HCT116 (cell line): ENCODE data around the gene RNF212. TPM values are rescaled to one million over a fixed set of nuclear protein-coding genes. Genes with fewer than 3 reads are reported as not detected.

Experiments used
- ATAC-seq: fragments of 200-7000 bp; cut with Tn5 transposase; 2 replicates; pipeline ENCODE4 v1.9.1; 2020; ENCODE audit warnings: mild to moderate bottlenecking, moderate library complexity
- BruUV-seq: library from RNA; stranded (reverse); fragments of 400-500 nt; replicated peaks from 2 replicates; lab custom pipeline; 2021; lab: Mats Ljungman, UMichigan
- CTCF ChIA-PET: fragments of 300-600 bp; sonication (Branson Sonifier 250); formaldehyde crosslinking; loops from one replicate; lab custom pipeline; 2021; ENCODE audit warnings: antibody characterized with exemption; lab: Charles Lee
- POLR2A ChIA-PET: fragments of 300-600, 350-600 bp; sonication (Branson Sonifier 250); formaldehyde crosslinking; loops from one replicate; lab custom pipeline; 2021; ENCODE audit warnings: antibody characterized with exemption; lab: Charles Lee
- RAD21 ChIA-PET, 2 experiments: fragments of 300-600 bp; sonication (Branson Sonifier 250); formaldehyde crosslinking; loops; one replicate each; lab custom pipeline; 2023; ENCODE audit warnings: low total read pairs in 2 of 2; ENCODE audit not compliant: uncharacterized antibody in 2 of 2, unreplicated experiment in 2 of 2, low non-redundant PET in 1 of 2; lab: Charles Lee
- DNase-seq: peaks from one replicate; pipeline ENCODE4 v3.0.0-alpha.2; 2010; ENCODE audit warnings: low read depth, low spot score
- H2AFZ ChIP-seq: fragments of 200-600 bp; shearing (Covaris generic), sonication (generic); 2 replicates; pipeline ENCODE4 v1.6.1; 2017; ENCODE audit warnings: low read depth, mixed run types, mixed read lengths, antibody characterized with exemption, low read length; ENCODE audit not compliant: poor library complexity, severe bottlenecking
- H3K27ac ChIP-seq: 2 replicates; pipeline ENCODE4 v1.5.1; 2012; ENCODE audit warnings: low read depth, low read length
- H3K27me3 ChIP-seq: fragments of 200-600 bp; sonication (generic); 2 replicates; pipeline ENCODE4 v1.6.1; 2016; ENCODE audit warnings: mixed run types, low read length, mixed read lengths; ENCODE audit not compliant: insufficient read depth
- H3K36me3 ChIP-seq, 2 experiments: fragments of 200-500 bp in 1 of 2; fragments of 200-600 bp in 1 of 2; sonication (Bioruptor generic) in 1 of 2; sonication (generic) in 1 of 2; 2 replicates each; pipeline versions ENCODE4 v1.5.1 to v1.6.1; 2014 to 2016; ENCODE audit warnings: low read length in 2 of 2, inconsistent platforms in 1 of 2, mixed read lengths in 1 of 2, mixed run types in 1 of 2; ENCODE audit not compliant: insufficient read depth in 2 of 2, control insufficient read depth in 1 of 2
- H3K4me1 ChIP-seq, 2 experiments: fragments of 200-600 bp in 1 of 2; sonication (generic) in 1 of 2; 2 replicates each; pipeline versions ENCODE4 v1.5.1 to v1.6.1; 2012 to 2017; ENCODE audit warnings: low read length in 2 of 2, inconsistent platforms in 1 of 2, mild to moderate bottlenecking in 1 of 2, mixed read lengths in 1 of 2, mixed run types in 1 of 2, moderate library complexity in 1 of 2; ENCODE audit not compliant: insufficient read depth in 2 of 2, control insufficient read depth in 1 of 2
- H3K4me2 ChIP-seq: fragments of 200-600 bp; sonication (generic); 2 replicates; pipeline ENCODE4 v1.6.1; 2017; ENCODE audit warnings: mixed run types, low read length, mixed read lengths
- H3K4me3 ChIP-seq, 2 experiments: fragments of 200-600 bp in 1 of 2; sonication (generic) in 1 of 2; replicated peaks in 1 of 2; 2 replicates each; pipeline ENCODE4 v1.5.1; 2011 to 2016; ENCODE audit warnings: low read length in 2 of 2, control low read depth in 1 of 2, low read depth in 1 of 2, mild to moderate bottlenecking in 1 of 2, mixed read lengths in 1 of 2, mixed run types in 1 of 2
- H3K79me2 ChIP-seq: fragments of 200-600 bp; sonication (generic); 2 replicates; pipeline ENCODE4 v1.6.1; 2017; ENCODE audit warnings: mild to moderate bottlenecking, mixed run types, low read length, moderate library complexity, mixed read lengths; ENCODE audit not compliant: insufficient read depth
- H3K9ac ChIP-seq: fragments of 200-600 bp; sonication (generic); 2 replicates; pipeline ENCODE4 v1.6.1; 2016; ENCODE audit warnings: low read length, mixed read lengths
- H3K9me2 ChIP-seq: fragments of 200-600 bp; sonication (generic), shearing (Covaris generic); 2 replicates; pipeline ENCODE4 v1.6.1; 2017; ENCODE audit warnings: mixed run types, mild to moderate bottlenecking, moderate library complexity; ENCODE audit not compliant: insufficient read depth
- H3K9me3 ChIP-seq, 2 experiments: fragments of 200-500 bp in 1 of 2; fragments of 200-600 bp in 1 of 2; sonication (Bioruptor generic) in 1 of 2; sonication (generic) in 1 of 2; 2 replicates each; pipeline ENCODE4 v1.6.1; 2014 to 2017; ENCODE audit warnings: low read length in 2 of 2, mixed read lengths in 2 of 2, inconsistent platforms in 1 of 2, low read depth in 1 of 2, mild to moderate bottlenecking in 1 of 2, mixed run types in 1 of 2, moderate library complexity in 1 of 2; ENCODE audit not compliant: control insufficient read depth in 1 of 2, insufficient read depth in 1 of 2
- H4K20me1 ChIP-seq: fragments of 200-600 bp; sonication (generic), shearing (Covaris generic); 2 replicates; pipeline ENCODE4 v1.6.1; 2017; ENCODE audit warnings: mixed run types, mild to moderate bottlenecking, moderate library complexity; ENCODE audit not compliant: insufficient read depth
- ATF3 ChIP-seq: IDR thresholded peaks from 2 replicates; pipeline ENCODE4 v1.6.1; 2012
- CBX3 ChIP-seq: IDR thresholded peaks from 2 replicates; pipeline ENCODE4 v1.6.1; 2012; ENCODE audit warnings: low read depth
- CEBPB ChIP-seq: IDR thresholded peaks from 2 replicates; pipeline ENCODE4 v1.6.1; 2012; ENCODE audit warnings: low read depth
- CTCF ChIP-seq, 3 experiments: fragments of 200-600 bp in 1 of 3; sonication (generic) in 1 of 3; IDR thresholded peaks in 2 of 3; conservative IDR thresholded peaks in 1 of 3; 2 replicates each; pipeline ENCODE4 v1.5.1; 2012 to 2017; ENCODE audit warnings: low read depth in 2 of 3, low read length in 2 of 3, antibody characterized with exemption in 1 of 3, borderline replicate concordance in 1 of 3, control low read depth in 1 of 3, mild to moderate bottlenecking in 1 of 3, mixed read lengths in 1 of 3, mixed run types in 1 of 3, moderate library complexity in 1 of 3; ENCODE audit not compliant: insufficient read depth in 1 of 3
- EGR1 ChIP-seq: IDR thresholded peaks from 2 replicates; pipeline ENCODE4 v1.6.1; 2012; ENCODE audit warnings: low read depth
- EZH2 ChIP-seq: fragments of 200-600 bp; sonication (generic); IDR thresholded peaks from 2 replicates; pipeline ENCODE4 v1.6.1; 2017; ENCODE audit warnings: antibody characterized with exemption, mixed run types
- EZH2phosphoT487 ChIP-seq: fragments of 200-600 bp; IDR thresholded peaks from 2 replicates; pipeline ENCODE4 v1.6.1; 2018; ENCODE audit warnings: antibody characterized with exemption, borderline replicate concordance
- FOSL1 ChIP-seq: IDR thresholded peaks from 2 replicates; pipeline ENCODE4 v1.6.1; 2012; ENCODE audit warnings: low read depth
- JUND ChIP-seq: IDR thresholded peaks from 2 replicates; pipeline ENCODE4 v1.6.1; 2012
- MAX ChIP-seq: IDR thresholded peaks from 2 replicates; pipeline ENCODE4 v1.6.1; 2012
- POLR2A ChIP-seq: IDR thresholded peaks from 2 replicates; pipeline ENCODE4 v1.7.0; 2011; ENCODE audit warnings: borderline replicate concordance; ENCODE audit not compliant: insufficient read depth, insufficient read length; ENCODE audit errors: extremely low read depth
- POLR2AphosphoS5 ChIP-seq: IDR thresholded peaks from 2 replicates; pipeline ENCODE4 v1.6.1; 2011; ENCODE audit warnings: mild to moderate bottlenecking, low read depth, low read length, moderate library complexity
- REST ChIP-seq: IDR thresholded peaks from 2 replicates; pipeline ENCODE4 v1.6.1; 2012; ENCODE audit warnings: low read depth
- SIN3A ChIP-seq: IDR thresholded peaks from 2 replicates; pipeline ENCODE4 v1.6.1; 2012; ENCODE audit warnings: low read depth
- SP1 ChIP-seq: IDR thresholded peaks from 2 replicates; pipeline ENCODE4 v1.6.1; 2012; ENCODE audit warnings: low read depth
- TCF7L2 ChIP-seq: IDR thresholded peaks from 2 replicates; pipeline ENCODE4 v1.7.0; 2011; ENCODE audit warnings: borderline replicate concordance, inconsistent platforms; ENCODE audit not compliant: insufficient read depth, insufficient read length; ENCODE audit errors: extremely low read depth
- ZBTB33 ChIP-seq: IDR thresholded peaks from 2 replicates; pipeline ENCODE4 v1.6.1; 2011; ENCODE audit warnings: mild to moderate bottlenecking, low read length, moderate library complexity; ENCODE audit not compliant: insufficient replicate concordance; ENCODE audit errors: extremely low read depth
- ZFX ChIP-seq: fragments of 450-650 bp; IDR thresholded peaks from 2 replicates; pipeline ENCODE4 v1.6.1; 2017
- ZNF274 ChIP-seq: fragments of 200-500 bp; sonication (Bioruptor generic); IDR thresholded peaks from 2 replicates; pipeline ENCODE4 v1.6.1; 2014; ENCODE audit warnings: mild to moderate bottlenecking, low read depth, low read length, inconsistent platforms
- intact Hi-C: fragments of 100-400 bp; cut with micrococcal nuclease; formaldehyde crosslinking; loops from 2 replicates; pipeline ENCODE4 v1.10.0; 2022
- total RNA-seq: library from RNA; stranded (reverse); gene quantifications from one replicate; pipeline ENCODE4 v1.2.1, GENCODE V29; 2021; ENCODE audit not compliant: unreplicated experiment

RNF212 gene
- total RNA-seq, 1 experiment from 2014 or later = not detected

GRCh38 chr4:1151541-1151940 lies 38.2 kb upstream of the RNF212 start:
- Histone ChIP-seq H3K4me3 (no peak overlapping the region), H3K9me2 (no peaks in the 10 kb centered on the region), H3K27ac (no peak overlapping the region), H3K27me3 (peaks cover 35% of the 10 kb centered on the region), H3K9me3 (no peaks in the 10 kb centered on the region), H3K4me2 (no peak overlapping the region), H3K4me1 (no peaks in the 10 kb centered on the region), H4K20me1 (no peaks in the 10 kb centered on the region), H3K9ac (no peak overlapping the region), H2AFZ (no peak overlapping the region), H3K36me3 (no peaks in the 10 kb centered on the region), H3K79me2 (no peaks in the 10 kb centered on the region)
- no TSS peak for BruUV-seq
- intact Hi-C loops = no loop called here
- TF ChIP-seq CBX3 (no peak), EZH2 (no peak), POLR2A (no peak), FOSL1 (no peak), ZBTB33 (no peak), TCF7L2 (no peak), CTCF (IDR thresholded peaks at IDR 0.05 in 2 of 3, conservative IDR thresholded peaks at IDR 0.05 in 1 of 3; ENCODE audit: borderline replicate concordance in 1 of 3, insufficient read depth in 1 of 3, low read depth in 2 of 3, low read length in 2 of 3) (no peak), ATF3 (no peak), JUND (no peak), ZFX (no peak), EGR1 (no peak), MAX (no peak), CEBPB (no peak), SP1 (no peak), EZH2phosphoT487 (no peak), SIN3A (no peak), ZNF274 (no peak), POLR2AphosphoS5 (no peak), REST (no peak)
- ATAC-seq (no peak), DNase-seq (no peak)
- RAD21 ChIA-PET = no interaction called here
- CTCF ChIA-PET = no interaction called here
- POLR2A ChIA-PET = no interaction called here
